ENCODE data around the gene RIT1.
A peak's percentile ranks its signal among the peaks of the same experiment; 100 is the strongest.

- TF ChIP-seq CTCF (IDR thresholded peaks at IDR 0.05; ENCODE audit: insufficient read depth, low read length, poor library complexity, severe bottlenecking) = peak; percentile 13
- no peak for TF ChIP-seq EZH2phosphoT487 (conservative IDR thresholded peaks at IDR 0.05; ENCODE audit: low read length)
These were observed 478 bp downstream of the RIT1 start for GRCh38 chr1:155910621-155911121.

Data from SU-DHL-6 (cell line).